HCT116 (cell line): Measurements from ENCODE around the gene ADCK2. TPM values are rescaled to one million over a fixed set of nuclear protein-coding genes. Genes with fewer than 3 reads are reported as not detected.

Source experiments
- ATAC-seq: fragments of 200-7000 bp; cut with Tn5 transposase; 2 replicates; pipeline ENCODE4 v1.9.1; 2020; ENCODE audit warnings: mild to moderate bottlenecking, moderate library complexity
- BruUV-seq: library from RNA; stranded (reverse); fragments of 400-500 nt; replicated peaks from 2 replicates; lab custom pipeline; 2021; lab: Mats Ljungman, UMichigan
- CTCF ChIA-PET: fragments of 300-600 bp; sonication (Branson Sonifier 250); formaldehyde crosslinking; loops from one replicate; lab custom pipeline; 2021; ENCODE audit warnings: antibody characterized with exemption; lab: Charles Lee
- POLR2A ChIA-PET: fragments of 300-600, 350-600 bp; sonication (Branson Sonifier 250); formaldehyde crosslinking; loops from one replicate; lab custom pipeline; 2021; ENCODE audit warnings: antibody characterized with exemption; lab: Charles Lee
- RAD21 ChIA-PET, 2 experiments: fragments of 300-600 bp; sonication (Branson Sonifier 250); formaldehyde crosslinking; loops; one replicate each; lab custom pipeline; 2023; ENCODE audit warnings: low total read pairs in 2 of 2; ENCODE audit not compliant: uncharacterized antibody in 2 of 2, unreplicated experiment in 2 of 2, low non-redundant PET in 1 of 2; lab: Charles Lee
- DNase-seq: peaks from one replicate; pipeline ENCODE4 v3.0.0-alpha.2; 2010; ENCODE audit warnings: low read depth, low spot score
- H2AFZ ChIP-seq: fragments of 200-600 bp; shearing (Covaris generic), sonication (generic); 2 replicates; pipeline ENCODE4 v1.6.1; 2017; ENCODE audit warnings: low read depth, mixed run types, mixed read lengths, antibody characterized with exemption, low read length; ENCODE audit not compliant: poor library complexity, severe bottlenecking
- H3K27ac ChIP-seq: 2 replicates; pipeline ENCODE4 v1.5.1; 2012; ENCODE audit warnings: low read depth, low read length
- H3K27me3 ChIP-seq: fragments of 200-600 bp; sonication (generic); 2 replicates; pipeline ENCODE4 v1.6.1; 2016; ENCODE audit warnings: mixed run types, low read length, mixed read lengths; ENCODE audit not compliant: insufficient read depth
- H3K36me3 ChIP-seq, 2 experiments: fragments of 200-500 bp in 1 of 2; fragments of 200-600 bp in 1 of 2; sonication (Bioruptor generic) in 1 of 2; sonication (generic) in 1 of 2; 2 replicates each; pipeline versions ENCODE4 v1.5.1 to v1.6.1; 2014 to 2016; ENCODE audit warnings: low read length in 2 of 2, inconsistent platforms in 1 of 2, mixed read lengths in 1 of 2, mixed run types in 1 of 2; ENCODE audit not compliant: insufficient read depth in 2 of 2, control insufficient read depth in 1 of 2
- H3K4me1 ChIP-seq, 2 experiments: fragments of 200-600 bp in 1 of 2; sonication (generic) in 1 of 2; 2 replicates each; pipeline versions ENCODE4 v1.5.1 to v1.6.1; 2012 to 2017; ENCODE audit warnings: low read length in 2 of 2, inconsistent platforms in 1 of 2, mild to moderate bottlenecking in 1 of 2, mixed read lengths in 1 of 2, mixed run types in 1 of 2, moderate library complexity in 1 of 2; ENCODE audit not compliant: insufficient read depth in 2 of 2, control insufficient read depth in 1 of 2
- H3K4me2 ChIP-seq: fragments of 200-600 bp; sonication (generic); 2 replicates; pipeline ENCODE4 v1.6.1; 2017; ENCODE audit warnings: mixed run types, low read length, mixed read lengths
- H3K4me3 ChIP-seq, 2 experiments: fragments of 200-600 bp in 1 of 2; sonication (generic) in 1 of 2; replicated peaks in 1 of 2; 2 replicates each; pipeline ENCODE4 v1.5.1; 2011 to 2016; ENCODE audit warnings: low read length in 2 of 2, control low read depth in 1 of 2, low read depth in 1 of 2, mild to moderate bottlenecking in 1 of 2, mixed read lengths in 1 of 2, mixed run types in 1 of 2
- H3K79me2 ChIP-seq: fragments of 200-600 bp; sonication (generic); 2 replicates; pipeline ENCODE4 v1.6.1; 2017; ENCODE audit warnings: mild to moderate bottlenecking, mixed run types, low read length, moderate library complexity, mixed read lengths; ENCODE audit not compliant: insufficient read depth
- H3K9ac ChIP-seq: fragments of 200-600 bp; sonication (generic); 2 replicates; pipeline ENCODE4 v1.6.1; 2016; ENCODE audit warnings: low read length, mixed read lengths
- H3K9me2 ChIP-seq: fragments of 200-600 bp; sonication (generic), shearing (Covaris generic); 2 replicates; pipeline ENCODE4 v1.6.1; 2017; ENCODE audit warnings: mixed run types, mild to moderate bottlenecking, moderate library complexity; ENCODE audit not compliant: insufficient read depth
- H3K9me3 ChIP-seq, 2 experiments: fragments of 200-500 bp in 1 of 2; fragments of 200-600 bp in 1 of 2; sonication (Bioruptor generic) in 1 of 2; sonication (generic) in 1 of 2; 2 replicates each; pipeline ENCODE4 v1.6.1; 2014 to 2017; ENCODE audit warnings: low read length in 2 of 2, mixed read lengths in 2 of 2, inconsistent platforms in 1 of 2, low read depth in 1 of 2, mild to moderate bottlenecking in 1 of 2, mixed run types in 1 of 2, moderate library complexity in 1 of 2; ENCODE audit not compliant: control insufficient read depth in 1 of 2, insufficient read depth in 1 of 2
- H4K20me1 ChIP-seq: fragments of 200-600 bp; sonication (generic), shearing (Covaris generic); 2 replicates; pipeline ENCODE4 v1.6.1; 2017; ENCODE audit warnings: mixed run types, mild to moderate bottlenecking, moderate library complexity; ENCODE audit not compliant: insufficient read depth
- CTCF ChIP-seq, 3 experiments: fragments of 200-600 bp in 1 of 3; sonication (generic) in 1 of 3; IDR thresholded peaks in 2 of 3; conservative IDR thresholded peaks in 1 of 3; 2 replicates each; pipeline ENCODE4 v1.5.1; 2012 to 2017; ENCODE audit warnings: low read depth in 2 of 3, low read length in 2 of 3, antibody characterized with exemption in 1 of 3, borderline replicate concordance in 1 of 3, control low read depth in 1 of 3, mild to moderate bottlenecking in 1 of 3, mixed read lengths in 1 of 3, mixed run types in 1 of 3, moderate library complexity in 1 of 3; ENCODE audit not compliant: insufficient read depth in 1 of 3
- EGR1 ChIP-seq: IDR thresholded peaks from 2 replicates; pipeline ENCODE4 v1.6.1; 2012; ENCODE audit warnings: low read depth
- EZH2 ChIP-seq: fragments of 200-600 bp; sonication (generic); IDR thresholded peaks from 2 replicates; pipeline ENCODE4 v1.6.1; 2017; ENCODE audit warnings: antibody characterized with exemption, mixed run types
- EZH2phosphoT487 ChIP-seq: fragments of 200-600 bp; IDR thresholded peaks from 2 replicates; pipeline ENCODE4 v1.6.1; 2018; ENCODE audit warnings: antibody characterized with exemption, borderline replicate concordance
- FOSL1 ChIP-seq: IDR thresholded peaks from 2 replicates; pipeline ENCODE4 v1.6.1; 2012; ENCODE audit warnings: low read depth
- MAX ChIP-seq: IDR thresholded peaks from 2 replicates; pipeline ENCODE4 v1.6.1; 2012
- POLR2A ChIP-seq: IDR thresholded peaks from 2 replicates; pipeline ENCODE4 v1.7.0; 2011; ENCODE audit warnings: borderline replicate concordance; ENCODE audit not compliant: insufficient read depth, insufficient read length; ENCODE audit errors: extremely low read depth
- POLR2AphosphoS5 ChIP-seq: IDR thresholded peaks from 2 replicates; pipeline ENCODE4 v1.6.1; 2011; ENCODE audit warnings: mild to moderate bottlenecking, low read depth, low read length, moderate library complexity
- RAD21 ChIP-seq: IDR thresholded peaks from 2 replicates; pipeline ENCODE4 v1.6.1; 2012; ENCODE audit warnings: low read depth, mild to moderate bottlenecking
- SIN3A ChIP-seq: IDR thresholded peaks from 2 replicates; pipeline ENCODE4 v1.6.1; 2012; ENCODE audit warnings: low read depth
- SP1 ChIP-seq: IDR thresholded peaks from 2 replicates; pipeline ENCODE4 v1.6.1; 2012; ENCODE audit warnings: low read depth
- SRF ChIP-seq: IDR thresholded peaks from 2 replicates; pipeline ENCODE4 v1.6.1; 2012; ENCODE audit warnings: low read depth
- TCF7L2 ChIP-seq: IDR thresholded peaks from 2 replicates; pipeline ENCODE4 v1.7.0; 2011; ENCODE audit warnings: borderline replicate concordance, inconsistent platforms; ENCODE audit not compliant: insufficient read depth, insufficient read length; ENCODE audit errors: extremely low read depth
- ZNF274 ChIP-seq: fragments of 200-500 bp; sonication (Bioruptor generic); IDR thresholded peaks from 2 replicates; pipeline ENCODE4 v1.6.1; 2014; ENCODE audit warnings: mild to moderate bottlenecking, low read depth, low read length, inconsistent platforms
- intact Hi-C: fragments of 100-400 bp; cut with micrococcal nuclease; formaldehyde crosslinking; loops from 2 replicates; pipeline ENCODE4 v1.10.0; 2022
- total RNA-seq: library from RNA; stranded (reverse); gene quantifications from one replicate; pipeline ENCODE4 v1.2.1, GENCODE V29; 2021; ENCODE audit not compliant: unreplicated experiment
- TF ChIP-seq, protein P1 (sequence below): IDR thresholded peaks from 2 replicates; pipeline ENCODE4 v1.6.1; 2012; ENCODE audit warnings: low read depth
- TF ChIP-seq, protein P2 (sequence below): IDR thresholded peaks from 2 replicates; pipeline ENCODE4 v1.6.1; 2012

Gene ADCK2
- total RNA-seq, 1 experiment from 2014 or later: 16.9 TPM

DNA sequence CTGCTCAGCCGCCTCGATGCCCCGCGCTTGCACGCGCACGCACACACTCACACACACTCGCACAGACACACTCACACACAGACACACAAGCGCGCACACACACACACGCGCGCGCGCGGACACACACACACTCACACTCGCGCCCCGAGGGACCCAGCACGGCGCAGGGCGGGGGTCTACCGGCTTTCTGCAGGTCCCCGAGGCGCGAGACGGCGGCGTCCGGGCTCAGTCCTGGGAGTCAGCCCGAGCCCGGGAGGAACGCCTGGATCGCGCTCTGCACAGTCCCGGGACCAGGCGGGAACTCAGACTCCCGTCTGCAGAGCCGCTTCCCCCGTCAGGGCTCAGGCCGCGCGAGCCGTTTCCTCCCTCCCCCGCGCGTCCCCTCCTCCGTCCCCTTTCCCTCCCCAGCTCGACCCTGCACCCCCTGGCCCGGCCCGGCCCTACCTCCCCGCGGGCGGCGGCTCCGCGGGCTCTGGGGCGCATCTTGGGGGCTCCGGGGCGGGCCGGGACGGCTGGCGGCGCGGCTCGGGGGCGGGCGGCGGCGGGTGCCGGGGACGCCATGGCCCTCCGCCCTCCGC is 32.6 kb upstream of the ADCK2 start:
- POLR2A ChIA-PET: no interaction called here

More for the DNA sequence above, 32.6 kb upstream of the ADCK2 start:
- Histone ChIP-seq H3K9me2 (no peaks in the 10 kb centered on the region), H3K4me3 (no peak overlapping the region), H3K27ac (no peak overlapping the region), H3K36me3 (no peaks in the 10 kb centered on the region), H3K4me1 (no peaks in the 10 kb centered on the region), H2AFZ (no peak overlapping the region), H4K20me1 (no peaks in the 10 kb centered on the region), H3K27me3 (no peaks in the 10 kb centered on the region; the same call in 1 of the 2 replicates), H3K9me3 (no peaks in the 10 kb centered on the region), H3K9ac (no peak overlapping the region), H3K79me2 (no peaks in the 10 kb centered on the region), H3K4me2 (no peak overlapping the region)
- TF ChIP-seq CTCF (IDR thresholded peaks at IDR 0.05 in 2 of 3, conservative IDR thresholded peaks at IDR 0.05 in 1 of 3; ENCODE audit: borderline replicate concordance in 1 of 3, insufficient read depth in 1 of 3, low read depth in 2 of 3, low read length in 2 of 3) (no peak), SRF (no peak), EZH2phosphoT487 (no peak), SIN3A (no peak), ZNF274 (no peak), EZH2 (no peak), TCF7L2 (no peak), SP1 (no peak), POLR2A (no peak), EGR1 (no peak), MAX (no peak), RAD21 (no peak), POLR2AphosphoS5 (no peak), FOSL1 (no peak)
- TF ChIP-seq, protein P1, sequence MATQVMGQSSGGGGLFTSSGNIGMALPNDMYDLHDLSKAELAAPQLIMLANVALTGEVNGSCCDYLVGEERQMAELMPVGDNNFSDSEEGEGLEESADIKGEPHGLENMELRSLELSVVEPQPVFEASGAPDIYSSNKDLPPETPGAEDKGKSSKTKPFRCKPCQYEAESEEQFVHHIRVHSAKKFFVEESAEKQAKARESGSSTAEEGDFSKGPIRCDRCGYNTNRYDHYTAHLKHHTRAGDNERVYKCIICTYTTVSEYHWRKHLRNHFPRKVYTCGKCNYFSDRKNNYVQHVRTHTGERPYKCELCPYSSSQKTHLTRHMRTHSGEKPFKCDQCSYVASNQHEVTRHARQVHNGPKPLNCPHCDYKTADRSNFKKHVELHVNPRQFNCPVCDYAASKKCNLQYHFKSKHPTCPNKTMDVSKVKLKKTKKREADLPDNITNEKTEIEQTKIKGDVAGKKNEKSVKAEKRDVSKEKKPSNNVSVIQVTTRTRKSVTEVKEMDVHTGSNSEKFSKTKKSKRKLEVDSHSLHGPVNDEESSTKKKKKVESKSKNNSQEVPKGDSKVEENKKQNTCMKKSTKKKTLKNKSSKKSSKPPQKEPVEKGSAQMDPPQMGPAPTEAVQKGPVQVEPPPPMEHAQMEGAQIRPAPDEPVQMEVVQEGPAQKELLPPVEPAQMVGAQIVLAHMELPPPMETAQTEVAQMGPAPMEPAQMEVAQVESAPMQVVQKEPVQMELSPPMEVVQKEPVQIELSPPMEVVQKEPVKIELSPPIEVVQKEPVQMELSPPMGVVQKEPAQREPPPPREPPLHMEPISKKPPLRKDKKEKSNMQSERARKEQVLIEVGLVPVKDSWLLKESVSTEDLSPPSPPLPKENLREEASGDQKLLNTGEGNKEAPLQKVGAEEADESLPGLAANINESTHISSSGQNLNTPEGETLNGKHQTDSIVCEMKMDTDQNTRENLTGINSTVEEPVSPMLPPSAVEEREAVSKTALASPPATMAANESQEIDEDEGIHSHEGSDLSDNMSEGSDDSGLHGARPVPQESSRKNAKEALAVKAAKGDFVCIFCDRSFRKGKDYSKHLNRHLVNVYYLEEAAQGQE: no peak
- TF ChIP-seq, protein P2, sequence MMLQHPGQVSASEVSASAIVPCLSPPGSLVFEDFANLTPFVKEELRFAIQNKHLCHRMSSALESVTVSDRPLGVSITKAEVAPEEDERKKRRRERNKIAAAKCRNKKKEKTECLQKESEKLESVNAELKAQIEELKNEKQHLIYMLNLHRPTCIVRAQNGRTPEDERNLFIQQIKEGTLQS: no peak
- ChIA-PET CTCF (no interaction called here), RAD21 (no interaction called here)
- DNase-seq: no peak
- no peak for ATAC-seq
- no TSS peak for BruUV-seq
- intact Hi-C loops: no loop called here
